IMR-90 (cell line): ENCODE results near the gene HOXA7. TPM values are rescaled to one million over a fixed set of nuclear protein-coding genes. Genes with fewer than 3 reads are reported as not detected.

Experiments used
- ATAC-seq: fragments of 200-7000 bp; cut with Tn5 transposase; 2 replicates; pipeline ENCODE4 v1.9.1; 2020; ENCODE audit warnings: low read depth, mild to moderate bottlenecking, moderate library complexity
- BruUV-seq: library from RNA; stranded (reverse); fragments of 400-500 nt; replicated peaks from 2 replicates; lab custom pipeline; 2021; lab: Mats Ljungman, UMichigan
- CTCF ChIA-PET: fragments of 300-600 bp; formaldehyde crosslinking; extraction: SDS; loops from one replicate; lab custom pipeline; 2021; ENCODE audit warnings: antibody characterized with exemption; lab: Yijun Ruan, JAX
- POLR2A ChIA-PET: fragments of 300-600 bp; sonication (Branson Sonifier 250); formaldehyde crosslinking; loops from one replicate; lab custom pipeline; 2022; ENCODE audit warnings: antibody characterized with exemption; ENCODE audit not compliant: unreplicated experiment; lab: Charles Lee
- DNase-seq: peaks from one replicate; pipeline ENCODE4 v3.0.0; 2013
- H2AFZ ChIP-seq: replicated peaks from 2 replicates; pipeline ENCODE3; 2013; ENCODE audit warnings: low read length, mild to moderate bottlenecking; ENCODE audit not compliant: poor library complexity
- H2AK5ac ChIP-seq: 2 replicates; pipeline ENCODE4 v1.6.1; 2013; ENCODE audit warnings: low read depth, low read length, inconsistent platforms
- H2AK9ac ChIP-seq: replicated peaks from 2 replicates; pipeline ENCODE3; 2013; ENCODE audit warnings: mild to moderate bottlenecking, low read depth, low read length, moderate library complexity; ENCODE audit not compliant: poor library complexity
- H2BK120ac ChIP-seq: 2 replicates; pipeline ENCODE4 v1.6.1; 2013; ENCODE audit warnings: low read depth, low read length, inconsistent platforms
- H2BK15ac ChIP-seq: 3 replicates; pipeline ENCODE4 v1.6.1; 2013; ENCODE audit warnings: low read depth, low read length, inconsistent platforms
- H2BK20ac ChIP-seq: 2 replicates; pipeline ENCODE4 v1.6.1; 2013; ENCODE audit warnings: low read depth, mild to moderate bottlenecking, inconsistent platforms, low read length, moderate library complexity
- H2BK5ac ChIP-seq: 2 replicates; pipeline ENCODE4 v1.6.1; 2013; ENCODE audit warnings: mild to moderate bottlenecking, low read depth, low read length, inconsistent platforms; ENCODE audit not compliant: poor library complexity, severe bottlenecking
- H3K14ac ChIP-seq: replicated peaks from 2 replicates; pipeline ENCODE4 v1.6.1; 2013; ENCODE audit warnings: low read depth, low read length, inconsistent platforms
- H3K18ac ChIP-seq: 2 replicates; pipeline ENCODE4 v1.6.1; 2013; ENCODE audit warnings: low read depth, low read length, control low read depth
- H3K23ac ChIP-seq: 2 replicates; pipeline ENCODE4 v1.6.1; 2013; ENCODE audit warnings: low read depth, low read length, inconsistent platforms
- H3K27ac ChIP-seq: 2 replicates; pipeline ENCODE4 v1.5.1; 2013; ENCODE audit warnings: mild to moderate bottlenecking, control low read depth, low read length; ENCODE audit not compliant: insufficient read depth
- H3K27me3 ChIP-seq: 2 replicates; pipeline ENCODE4 v1.6.1; 2013; ENCODE audit warnings: low read length; ENCODE audit not compliant: control insufficient read depth, insufficient read depth
- H3K36me3 ChIP-seq: 2 replicates; pipeline ENCODE4 v1.6.1; 2013; ENCODE audit warnings: low read length, mixed read lengths; ENCODE audit not compliant: control insufficient read depth, insufficient read depth
- H3K4ac ChIP-seq: 2 replicates; pipeline ENCODE4 v1.6.1; 2013; ENCODE audit warnings: low read depth, low read length, inconsistent platforms
- H3K4me1 ChIP-seq: 2 replicates; pipeline ENCODE4 v1.6.1; 2013; ENCODE audit warnings: low read length, mixed read lengths; ENCODE audit not compliant: control insufficient read depth, insufficient read depth
- H3K4me2 ChIP-seq: 2 replicates; pipeline ENCODE4 v1.6.1; 2013; ENCODE audit warnings: low read depth, mild to moderate bottlenecking, control low read depth, low read length, moderate library complexity
- H3K4me3 ChIP-seq: 2 replicates; pipeline ENCODE4 v1.5.1; 2013; ENCODE audit warnings: low read depth, mild to moderate bottlenecking, control low read depth, low read length, moderate library complexity; ENCODE audit not compliant: insufficient read depth
- H3K56ac ChIP-seq: 2 replicates; pipeline ENCODE4 v1.6.1; 2013; ENCODE audit warnings: low read length, inconsistent platforms; ENCODE audit not compliant: insufficient read depth; ENCODE audit errors: extremely low read depth
- H3K79me1 ChIP-seq, 2 experiments: 2 replicates each; pipeline ENCODE4 v1.6.1; 2013; ENCODE audit warnings: low read length in 2 of 2, inconsistent platforms in 1 of 2, low read depth in 1 of 2
- H3K9ac ChIP-seq: 2 replicates; pipeline ENCODE4 v1.6.1; 2013; ENCODE audit warnings: low read depth, low read length, control low read depth
- H3K9me1 ChIP-seq: 2 replicates; pipeline ENCODE4 v1.6.1; 2013; ENCODE audit warnings: low read length, inconsistent platforms; ENCODE audit not compliant: insufficient read depth
- H3K9me3 ChIP-seq: 2 replicates; pipeline ENCODE4 v1.6.1; 2013; ENCODE audit warnings: low read length; ENCODE audit not compliant: control insufficient read depth, insufficient read depth
- H4K20me1 ChIP-seq: 2 replicates; pipeline ENCODE4 v1.6.1; 2013; ENCODE audit warnings: low read length, inconsistent platforms; ENCODE audit not compliant: insufficient read depth
- H4K5ac ChIP-seq: 2 replicates; pipeline ENCODE4 v1.6.1; 2013; ENCODE audit warnings: mild to moderate bottlenecking, low read depth, low read length, control low read depth
- H4K8ac ChIP-seq, 2 experiments: 2 replicates each; pipeline ENCODE4 v1.6.1; 2013; ENCODE audit warnings: low read depth in 2 of 2, low read length in 2 of 2, control low read depth in 1 of 2, inconsistent platforms in 1 of 2
- H4K91ac ChIP-seq: 2 replicates; pipeline ENCODE4 v1.6.1; 2013; ENCODE audit warnings: low read depth, low read length, inconsistent platforms; ENCODE audit not compliant: insufficient read depth
- CHD1 ChIP-seq: IDR thresholded peaks from 2 replicates; pipeline ENCODE4 v1.6.1; 2012; ENCODE audit warnings: low read depth, low read length, improper control_type of control experiment
- MAZ ChIP-seq: IDR thresholded peaks from 2 replicates; pipeline ENCODE4 v1.6.1; 2012; ENCODE audit warnings: low read depth, mild to moderate bottlenecking, low read length, improper control_type of control experiment, moderate library complexity, borderline replicate concordance
- POLR2A ChIP-seq: IDR thresholded peaks from 2 replicates; pipeline ENCODE4 v1.6.1; 2012; ENCODE audit warnings: mild to moderate bottlenecking, low read depth, low read length
- RAD21 ChIP-seq: IDR thresholded peaks from 2 replicates; pipeline ENCODE4 v1.6.1; 2012; ENCODE audit warnings: low read length, improper control_type of control experiment
- WGBS, 2 experiments: methylation state at CpG; one replicate each; pipeline versions ENCODE4 v1.1.5 to v1.1.7; 2013; ENCODE audit warnings: missing lambda C conversion rate in 2 of 2; ENCODE audit not compliant: insufficient read length in 1 of 2; ENCODE audit errors: extremely low coverage in 2 of 2; 5-methylcytosine and 5-hydroxymethylcytosine counted together
- dilution Hi-C: fragments of 300-500 bp; cut with HindIII; formaldehyde crosslinking; loops from one replicate; pipeline ENCODE4 v1.14.3; 2018; ENCODE audit warnings: low sequenced_read_pairs; ENCODE audit not compliant: unreplicated experiment
- in situ Hi-C: fragments of 300-500 bp; cut with MboI; formaldehyde crosslinking; loops from 3 replicates; pipeline ENCODE4 v1.14.3; 2019; ENCODE audit warnings: low sequenced_read_pairs, inconsistent platforms, mixed read lengths
- intact Hi-C: fragments of 100-400 bp; cut with micrococcal nuclease; formaldehyde crosslinking; loops from 2 replicates; pipeline ENCODE4 v1.10.0; 2022
- polyA plus RNA-seq, 3 experiments: library from polyadenylated mRNA; depleted of rRNA; stranded (reverse); fragments of >200 nt; gene quantifications; 2 replicates each; pipeline ENCODE4 v1.2.3, GENCODE V29; 2012; ENCODE audit warnings: low replicate concordance in 1 of 3
- total RNA-seq: library from RNA; depleted of rRNA; stranded (reverse); fragments of >200 nt; gene quantifications from 2 replicates; pipeline ENCODE4 v1.2.3, GENCODE V29; 2012
- TF ChIP-seq, protein P1 (sequence below): conservative IDR thresholded peaks from 2 replicates; pipeline ENCODE4 v1.5.1; 2012; ENCODE audit warnings: mild to moderate bottlenecking, low read depth, low read length, improper control_type of control experiment
- TF ChIP-seq, protein P2 (sequence below): fragments of 150-350 bp; IDR thresholded peaks from 2 replicates; pipeline ENCODE4 v1.6.1; 2017; ENCODE audit warnings: mild to moderate bottlenecking, antibody characterized with exemption, low read length, low read depth

The HOXA7 gene
- total and polyA plus RNA-seq, 2 of the 4 experiments (the other 2 are of a cell fraction), result 0.18 to 1.7 TPM

DNA sequence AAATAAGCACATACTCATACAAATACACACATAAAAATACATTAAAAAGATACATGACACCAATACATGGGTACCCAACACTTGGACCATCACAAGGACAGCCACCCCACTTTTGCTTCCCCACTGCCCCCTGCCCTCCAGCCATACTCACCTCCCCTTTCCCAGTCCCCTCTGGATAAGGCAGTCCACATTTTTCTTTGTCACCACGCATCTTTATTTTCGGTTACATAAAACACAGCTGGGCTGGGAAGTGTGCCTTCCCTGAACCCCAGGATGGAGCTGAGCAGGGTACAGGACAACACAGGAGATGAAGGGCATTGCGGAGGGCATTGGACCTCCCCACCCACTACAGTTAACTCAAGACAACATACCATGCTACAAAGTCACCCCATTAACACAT, 2.9 kb downstream of the HOXA7 start:
- no CpG with 5 or more reads among the region's 3 CpGs for WGBS, 2 experiments
- H3K4me2 ChIP-seq, result no peak overlapping the region

More for the DNA sequence above, 2.9 kb downstream of the HOXA7 start:
- Histone ChIP-seq H3K18ac (no peak overlapping the region), H3K4me1 (peaks cover 6% of the 10 kb centered on the region; the same call in 1 of the 2 replicates), H3K9ac (no peak overlapping the region), H2AK9ac (peak overlapping the region; percentile 18), H3K14ac (no peak overlapping the region), H3K23ac (no peak overlapping the region), H2AFZ (no peak overlapping the region), H2AK5ac (no peak overlapping the region), H3K27ac (no peak overlapping the region), H3K9me1 (peaks cover 3% of the 10 kb centered on the region; the same call in 1 of the 2 replicates), H3K4me3 (no peak overlapping the region), H4K5ac (no peak overlapping the region), H3K36me3 (no peaks in the 10 kb centered on the region), H2BK20ac (no peak overlapping the region), H3K56ac (no peak overlapping the region), H2BK15ac (no peak overlapping the region), H2BK5ac (no peak overlapping the region), H4K91ac (no peak overlapping the region), H3K9me3 (no peaks in the 10 kb centered on the region), H2BK120ac (no peak overlapping the region), H3K27me3 (no peaks in the 10 kb centered on the region; the same call in 1 of the 2 replicates), H3K4ac (no peak overlapping the region), H3K79me1 (0 out of 4 replicates have a peak, but pooled peaks cover 0 to 13% of the 10 kb centered on the region in 2 experiments), H4K20me1 (no peaks in the 10 kb centered on the region), H4K8ac (no peak overlapping the region; a peak in 1 of 4 replicates)
- DNase-seq (no peak), ATAC-seq (no peak)
- ChIA-PET CTCF (no interaction called here), POLR2A (no interaction called here)
- dilution Hi-C loops (no loop called here), intact Hi-C loops (no loop called here), in situ Hi-C loops (no loop called here)
- no TSS peak for BruUV-seq
- TF ChIP-seq MAZ, result no peak
- no peak for TF ChIP-seq POLR2A
- no peak for TF ChIP-seq CHD1
- TF ChIP-seq, protein P1, sequence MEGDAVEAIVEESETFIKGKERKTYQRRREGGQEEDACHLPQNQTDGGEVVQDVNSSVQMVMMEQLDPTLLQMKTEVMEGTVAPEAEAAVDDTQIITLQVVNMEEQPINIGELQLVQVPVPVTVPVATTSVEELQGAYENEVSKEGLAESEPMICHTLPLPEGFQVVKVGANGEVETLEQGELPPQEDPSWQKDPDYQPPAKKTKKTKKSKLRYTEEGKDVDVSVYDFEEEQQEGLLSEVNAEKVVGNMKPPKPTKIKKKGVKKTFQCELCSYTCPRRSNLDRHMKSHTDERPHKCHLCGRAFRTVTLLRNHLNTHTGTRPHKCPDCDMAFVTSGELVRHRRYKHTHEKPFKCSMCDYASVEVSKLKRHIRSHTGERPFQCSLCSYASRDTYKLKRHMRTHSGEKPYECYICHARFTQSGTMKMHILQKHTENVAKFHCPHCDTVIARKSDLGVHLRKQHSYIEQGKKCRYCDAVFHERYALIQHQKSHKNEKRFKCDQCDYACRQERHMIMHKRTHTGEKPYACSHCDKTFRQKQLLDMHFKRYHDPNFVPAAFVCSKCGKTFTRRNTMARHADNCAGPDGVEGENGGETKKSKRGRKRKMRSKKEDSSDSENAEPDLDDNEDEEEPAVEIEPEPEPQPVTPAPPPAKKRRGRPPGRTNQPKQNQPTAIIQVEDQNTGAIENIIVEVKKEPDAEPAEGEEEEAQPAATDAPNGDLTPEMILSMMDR, result no peak
- TF ChIP-seq, protein P2, sequence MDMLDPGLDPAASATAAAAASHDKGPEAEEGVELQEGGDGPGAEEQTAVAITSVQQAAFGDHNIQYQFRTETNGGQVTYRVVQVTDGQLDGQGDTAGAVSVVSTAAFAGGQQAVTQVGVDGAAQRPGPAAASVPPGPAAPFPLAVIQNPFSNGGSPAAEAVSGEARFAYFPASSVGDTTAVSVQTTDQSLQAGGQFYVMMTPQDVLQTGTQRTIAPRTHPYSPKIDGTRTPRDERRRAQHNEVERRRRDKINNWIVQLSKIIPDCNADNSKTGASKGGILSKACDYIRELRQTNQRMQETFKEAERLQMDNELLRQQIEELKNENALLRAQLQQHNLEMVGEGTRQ, result no peak
- TF ChIP-seq RAD21, result no peak
